ENCODE measurements around the gene CGB1.
"Not testable (repeated sequence)": the region's sequence is repeated elsewhere in the genome, so short reads cannot be mapped to it uniquely, and the experiment has no call there.

CGB1 gene

DNA sequence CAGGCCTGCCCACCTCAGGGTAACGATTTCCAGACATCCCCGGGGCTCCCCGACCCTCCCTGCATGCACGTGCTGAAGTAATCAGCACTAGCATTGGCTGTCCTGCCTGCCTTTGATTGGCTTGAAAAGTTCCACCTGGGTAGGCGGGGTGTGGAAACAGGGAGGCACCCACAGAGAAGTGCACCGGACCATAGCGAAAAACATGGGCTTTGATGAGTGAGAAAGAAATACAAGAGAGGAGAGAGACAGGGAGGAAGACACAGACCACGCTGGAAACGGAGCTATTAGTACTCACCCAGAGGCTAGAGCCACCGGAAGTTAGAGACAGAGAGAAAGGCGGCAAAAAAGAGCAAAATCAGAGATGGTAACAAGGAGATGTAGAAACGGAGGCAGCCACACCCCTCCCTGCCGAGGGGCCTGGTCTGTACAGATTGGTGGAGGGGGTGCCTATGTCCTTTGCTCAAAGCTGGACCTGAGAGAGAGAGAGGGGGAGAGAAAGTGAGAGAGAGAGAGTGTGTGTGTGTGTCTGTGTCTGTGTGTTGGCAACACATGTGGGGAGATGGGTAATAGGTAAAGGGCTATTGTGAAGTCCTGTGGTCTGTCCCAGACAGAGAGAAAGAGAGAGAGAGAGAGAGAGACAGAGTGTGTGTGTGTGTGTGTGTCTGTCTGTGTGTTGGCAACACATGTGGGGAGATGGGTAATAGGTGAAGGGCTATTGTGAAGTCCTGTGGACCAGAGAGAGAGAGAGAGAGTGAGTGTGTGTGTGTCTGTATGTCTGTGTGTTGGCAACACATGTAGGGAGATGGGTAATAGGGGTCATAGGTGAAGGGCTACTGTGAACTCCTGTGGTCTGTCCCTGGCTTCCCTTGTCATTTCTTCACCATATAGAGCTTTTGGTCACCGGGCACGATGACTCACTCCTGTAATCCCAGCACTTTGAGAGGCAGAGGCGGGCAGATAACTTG, 15.5 kb downstream of the CGB1 start:
- DNase-seq = no peak

- no peak for DNase-seq
Measured at GRCh38 chr19:49020342-49020741, 16.4 kb downstream of the CGB1 start.

DNA sequence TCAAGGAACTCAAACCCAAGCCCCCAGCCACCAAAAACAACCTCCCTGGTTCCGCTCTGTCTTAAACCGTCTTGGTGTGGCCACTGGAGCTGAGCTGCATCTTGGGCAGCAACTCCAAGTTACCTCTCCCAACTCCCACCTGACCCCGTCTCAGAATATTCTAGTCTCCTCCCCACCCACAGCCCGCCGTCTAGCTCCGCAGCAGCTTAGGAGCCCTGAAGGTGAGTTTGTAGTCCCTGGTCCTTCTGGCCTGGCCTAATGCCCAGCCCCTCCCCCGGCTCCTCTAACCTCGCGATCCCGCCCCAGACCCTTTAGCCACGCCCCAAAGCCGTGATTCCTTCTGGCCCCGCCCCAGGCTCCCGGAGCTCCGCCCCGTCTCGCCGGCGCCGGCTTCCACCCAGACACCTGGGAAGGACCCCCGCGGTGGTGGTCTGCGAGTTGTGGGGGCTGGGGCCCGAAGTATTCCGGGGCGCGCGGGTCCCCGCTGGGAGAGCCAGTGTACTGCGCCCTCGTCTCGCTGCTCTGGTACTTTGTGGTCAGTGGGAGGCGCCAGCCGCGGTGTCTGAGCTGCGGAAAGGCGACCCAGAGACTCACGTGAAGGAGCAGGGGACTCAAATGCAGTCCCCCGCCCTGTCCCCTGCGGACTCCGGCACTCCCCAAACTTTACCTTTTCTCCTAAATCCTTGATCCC, 17.3 kb downstream of the CGB1 start:
- DNase-seq = peak; percentile 12

DNA sequence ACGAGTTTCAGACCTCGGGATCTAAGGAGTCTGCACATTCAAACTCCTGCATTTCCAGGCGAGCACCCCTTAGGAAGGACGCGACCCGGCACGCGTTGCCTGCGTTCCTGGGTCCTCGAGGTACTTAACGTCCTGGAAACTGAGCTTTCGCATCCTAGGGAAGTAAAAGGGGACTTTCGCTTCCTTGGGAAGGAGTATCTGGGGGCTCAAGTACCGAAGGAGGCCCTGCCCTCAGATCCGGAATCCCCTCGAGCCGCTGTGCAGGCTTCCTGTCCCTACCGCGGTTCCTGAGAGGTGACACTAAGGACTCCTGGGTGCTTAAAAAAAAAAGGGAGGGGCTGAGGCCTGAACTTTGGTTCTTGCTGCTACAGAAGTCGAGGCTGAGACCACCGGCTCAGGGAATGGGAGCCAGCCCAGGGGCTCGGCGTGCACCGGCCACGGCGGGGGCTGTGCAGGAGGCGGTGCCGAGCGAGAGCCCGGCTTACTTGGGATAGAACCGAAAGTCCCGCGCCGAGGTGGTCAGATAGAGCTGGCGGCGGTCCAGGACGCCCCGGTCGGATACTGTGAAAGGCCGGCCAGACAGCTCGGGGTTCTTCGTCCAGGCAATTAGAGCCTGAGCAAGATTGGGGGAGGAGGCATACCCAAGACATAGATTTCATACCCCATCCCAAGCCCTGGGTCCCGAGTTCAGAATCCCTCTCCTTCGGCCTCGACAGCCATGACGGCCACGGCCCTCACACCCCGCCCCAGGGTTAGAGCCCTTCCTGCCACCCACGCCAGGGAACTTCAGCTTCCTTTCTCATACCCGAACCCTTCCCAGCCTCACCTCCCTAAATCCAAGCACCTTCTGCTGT, 18.1 kb downstream of the CGB1 start:
- DNase-seq = not testable (repeated sequence)

DNA sequence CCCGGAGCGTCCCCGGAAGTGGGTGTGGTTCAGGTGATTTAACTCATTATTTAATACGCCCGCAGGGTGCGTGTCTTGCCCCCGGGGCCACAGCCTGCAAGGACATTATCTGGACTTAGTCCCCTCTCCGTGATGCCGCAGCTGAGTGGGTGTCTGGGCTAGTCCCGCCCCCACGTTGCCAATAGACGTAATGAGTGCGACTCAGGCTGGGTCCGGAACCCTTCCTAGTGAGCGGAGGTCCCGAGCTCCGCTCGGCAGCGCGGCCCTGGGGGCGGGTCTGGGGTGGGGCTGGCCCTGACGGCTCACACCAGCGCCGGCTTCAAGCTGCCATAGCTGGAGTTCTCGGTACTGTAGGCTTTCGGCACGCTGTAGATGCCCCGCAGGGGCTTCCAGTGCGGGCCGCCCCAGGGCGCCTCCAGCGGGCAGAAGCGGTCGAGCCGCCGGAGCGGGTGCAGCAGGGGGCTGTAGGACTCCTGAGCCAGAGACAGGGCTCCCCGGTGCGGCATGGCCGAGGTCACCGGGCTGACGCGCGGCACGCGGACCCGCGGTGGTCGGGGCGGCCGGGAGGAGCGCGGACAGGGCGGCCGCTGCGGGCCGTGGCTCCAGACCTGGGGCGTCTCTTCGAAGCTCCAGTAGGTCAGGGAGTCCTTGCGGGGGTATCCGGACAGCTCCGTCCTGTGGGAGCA, 18.9 kb downstream of the CGB1 start:
- DNase-seq = peak; percentile 59

GRCh38 chr19:49017041-49017665, 19.5 kb downstream of the CGB1 start, which contains the start of gene LHB:
TSS of gene LHB (minus strand) at chr19:49017091. CDS start at chr19:49017081, 10 bp downstream.
- DNase-seq = no peak

DNA sequence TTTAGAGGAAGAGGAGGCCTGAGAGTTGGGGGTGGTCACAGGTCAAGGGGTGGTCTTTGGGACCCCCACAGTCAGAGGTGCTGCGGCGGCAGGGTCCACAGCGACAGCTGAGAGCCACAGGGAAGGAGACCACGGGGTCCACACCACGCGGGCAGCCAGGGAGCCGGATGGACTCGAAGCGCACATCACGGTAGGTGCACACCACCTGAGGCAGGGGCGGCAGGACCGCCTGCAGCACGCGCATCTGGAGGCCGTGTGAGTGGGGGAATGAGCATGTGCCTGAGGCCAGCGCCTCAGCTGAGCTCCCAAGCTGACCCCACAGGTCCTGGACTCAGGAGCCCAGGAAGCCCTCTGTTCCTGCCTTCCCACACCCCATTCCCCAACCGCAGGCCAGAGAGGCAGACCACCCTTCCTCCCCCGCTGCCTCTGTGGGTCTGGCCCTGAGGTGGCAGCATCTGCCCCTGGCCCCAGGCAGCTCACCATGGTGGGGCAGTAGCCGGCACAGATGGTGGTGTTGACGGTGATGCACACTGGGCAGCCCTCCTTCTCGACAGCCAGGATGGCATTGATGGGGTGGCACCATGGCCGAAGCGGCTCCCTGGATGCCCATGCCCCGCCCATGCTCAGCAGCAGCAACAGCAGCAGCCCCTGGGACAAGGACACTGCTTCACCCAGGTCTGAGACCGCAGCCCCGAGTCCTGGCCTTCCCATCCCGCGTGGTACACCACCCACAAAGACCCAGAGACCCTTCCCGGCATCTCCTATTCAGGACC, 20.4 kb downstream of the CGB1 start:
- DNase-seq = no peak

GRCh38 chr19:49014870-49015255, 21.8 kb downstream of the CGB1 start:
- DNase-seq = no peak

DNA sequence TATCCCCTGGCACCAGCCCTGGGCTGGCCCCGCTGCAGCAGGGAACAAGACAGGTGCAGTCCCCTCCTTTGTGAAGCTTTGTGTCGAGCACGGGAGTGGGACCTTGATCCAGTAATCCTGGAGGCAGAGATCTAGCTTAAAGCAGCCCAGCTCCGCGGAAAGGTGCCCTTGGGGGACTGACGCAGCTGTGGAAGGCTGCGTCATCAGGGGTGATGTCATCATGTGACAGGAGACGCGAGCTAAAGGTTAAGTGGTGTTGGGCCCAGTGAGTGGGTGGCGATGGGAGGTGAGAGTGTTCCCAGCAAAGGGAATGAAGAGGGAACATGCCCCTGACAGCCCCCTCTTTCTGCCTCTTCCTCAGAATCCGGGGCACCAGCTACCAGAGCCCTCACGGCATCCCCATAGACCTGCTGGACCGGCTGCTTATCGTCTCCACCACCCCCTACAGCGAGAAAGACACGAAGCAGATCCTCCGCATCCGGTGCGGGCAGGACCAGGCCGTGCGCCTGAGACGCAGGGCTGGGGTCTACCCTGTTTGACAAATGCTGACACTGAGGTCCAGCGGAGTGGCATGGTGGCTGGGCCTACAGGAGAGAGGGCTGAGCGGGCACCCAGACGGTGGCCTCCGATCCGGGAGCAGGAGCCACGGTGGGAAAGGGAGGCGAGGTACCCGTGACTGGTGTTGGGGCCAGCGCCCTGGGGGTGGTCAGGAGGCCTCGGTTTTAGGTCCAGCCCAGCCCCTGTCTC, 22.4 kb downstream of the CGB1 start:
- no peak for DNase-seq

DNA sequence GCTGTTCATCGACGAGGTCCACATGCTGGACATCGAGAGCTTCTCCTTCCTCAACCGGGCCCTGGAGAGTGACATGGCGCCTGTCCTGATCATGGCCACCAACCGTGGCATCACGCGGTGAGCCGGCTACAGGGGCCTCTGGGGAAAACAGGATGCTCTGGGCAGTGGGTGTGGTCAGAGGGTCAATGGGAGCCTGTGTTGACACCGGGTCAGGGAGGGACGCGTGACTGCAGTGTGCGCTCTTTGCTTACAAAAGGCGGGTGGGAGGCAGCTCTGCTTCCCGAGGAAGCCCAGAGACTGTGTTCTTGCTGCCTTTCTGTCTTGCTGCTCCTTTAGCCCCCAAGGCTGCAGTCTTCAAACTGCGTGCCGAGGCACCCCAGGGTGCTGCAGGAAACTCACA, 25.5 kb downstream of the CGB1 start:
- no peak for DNase-seq

DNA sequence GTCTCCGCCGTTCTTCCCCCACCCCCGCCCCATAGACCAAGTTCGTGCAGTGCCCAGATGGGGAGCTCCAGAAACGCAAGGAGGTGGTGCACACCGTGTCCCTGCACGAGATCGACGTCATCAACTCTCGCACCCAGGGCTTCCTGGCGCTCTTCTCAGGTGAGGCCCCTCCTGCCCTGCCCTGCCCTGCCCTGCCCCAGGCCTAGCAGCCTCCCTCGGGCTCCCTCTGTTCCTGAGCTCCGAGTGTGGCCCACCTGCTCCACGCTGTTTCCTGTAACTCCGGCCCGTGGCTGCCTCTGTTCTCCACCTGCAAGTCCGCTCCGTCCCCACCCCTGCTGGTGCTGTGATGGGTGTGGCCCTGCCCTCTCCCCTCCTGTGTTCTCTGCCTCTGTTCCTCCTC, 26.2 kb downstream of the CGB1 start:
- DNase-seq = no peak

- no peak for DNase-seq
Measured at GRCh38 chr19:49009828-49010227, 26.9 kb downstream of the CGB1 start.

- DNase-seq = no peak
Measured at GRCh38 chr19:49006905-49007304, 29.8 kb downstream of the CGB1 start.

GRCh38 chr19:49004964-49005614, 31.6 kb downstream of the CGB1 start:
- DNase-seq = no peak

- DNase-seq = no peak
Measured at GRCh38 chr19:49004133-49004532, 32.6 kb downstream of the CGB1 start.

GRCh38 chr19:48999481-49000325, 37.0 kb downstream of the CGB1 start:
- DNase-seq = peak; percentile 73

DNA sequence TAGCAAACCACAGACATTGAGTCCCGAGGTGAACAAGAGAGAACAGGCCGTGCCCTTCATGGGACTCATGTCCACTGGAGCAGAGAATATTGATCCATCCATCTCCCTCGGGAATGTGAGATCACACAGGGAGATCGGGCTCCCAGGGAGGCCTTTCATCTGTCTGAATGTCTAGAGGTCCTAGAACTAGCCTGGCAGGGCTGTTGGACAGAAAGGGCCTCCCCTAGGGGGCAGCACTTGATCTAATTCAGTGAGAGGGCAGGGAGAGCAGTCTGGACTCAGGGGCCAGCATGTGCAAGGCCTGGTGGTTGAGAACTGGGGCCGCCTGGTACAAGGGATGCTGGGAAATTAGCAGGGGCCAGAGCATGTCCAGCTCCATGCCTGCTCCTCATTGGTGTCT, 38.7 kb downstream of the CGB1 start:
- peak; percentile 32 for DNase-seq

GRCh38 chr19:48994035-48994386, 42.7 kb downstream of the CGB1 start:
- no peak for DNase-seq
